Endothelial cell (in vitro differentiated cells): ENCODE measurements around the gene LSM12. TPM values are rescaled to one million over a fixed set of nuclear protein-coding genes. Genes with fewer than 3 reads are reported as not detected.

Experiments used
- DNase-seq: peaks from one replicate; pipeline ENCODE4 v3.0.0; 2021; ENCODE audit warnings: low spot score
- H3K27ac Mint-ChIP-seq: one replicate; pipeline ENCODE4 v1.8.0; 2021; ENCODE audit warnings: mixed read lengths, inconsistent platforms; ENCODE audit not compliant: unreplicated experiment
- H3K27me3 Mint-ChIP-seq: one replicate; pipeline ENCODE4 v1.8.0; 2021; ENCODE audit warnings: mild to moderate bottlenecking, moderate library complexity, mixed read lengths, inconsistent platforms; ENCODE audit not compliant: unreplicated experiment
- H3K36me3 Mint-ChIP-seq: one replicate; pipeline ENCODE4 v1.8.0; 2021; ENCODE audit warnings: mild to moderate bottlenecking, low read depth, mixed read lengths, inconsistent platforms; ENCODE audit not compliant: unreplicated experiment
- H3K4me1 Mint-ChIP-seq: one replicate; pipeline ENCODE4 v1.8.0; 2021; ENCODE audit warnings: mild to moderate bottlenecking, mixed read lengths, inconsistent platforms; ENCODE audit not compliant: unreplicated experiment
- H3K4me3 Mint-ChIP-seq: one replicate; pipeline ENCODE4 v1.8.0; 2021; ENCODE audit warnings: mild to moderate bottlenecking, mixed read lengths, inconsistent platforms; ENCODE audit not compliant: unreplicated experiment
- H3K9me3 Mint-ChIP-seq: one replicate; pipeline ENCODE4 v1.8.0; 2021; ENCODE audit warnings: mixed read lengths, inconsistent platforms; ENCODE audit not compliant: unreplicated experiment
- total RNA-seq: library from RNA; stranded (reverse); fragmentation: NEBNext Ultra II Directional; extraction: Animal tissue kit (Norgen Biotek cat#: 25700); gene quantifications from one replicate; pipeline ENCODE4 v1.2.1, GENCODE V29; 2021; ENCODE audit not compliant: unreplicated experiment
- TF ChIP-seq, protein P1 (sequence below): fragments of 200-600 bp; sonication (generic); IDR thresholded peaks from one replicate; pipeline ENCODE4 v1.5.0; 2021; ENCODE audit warnings: antibody characterized with exemption; ENCODE audit not compliant: unreplicated experiment

The LSM12 gene
- total RNA-seq, 1 donor from 2014 or later = 63.0 TPM

DNA sequence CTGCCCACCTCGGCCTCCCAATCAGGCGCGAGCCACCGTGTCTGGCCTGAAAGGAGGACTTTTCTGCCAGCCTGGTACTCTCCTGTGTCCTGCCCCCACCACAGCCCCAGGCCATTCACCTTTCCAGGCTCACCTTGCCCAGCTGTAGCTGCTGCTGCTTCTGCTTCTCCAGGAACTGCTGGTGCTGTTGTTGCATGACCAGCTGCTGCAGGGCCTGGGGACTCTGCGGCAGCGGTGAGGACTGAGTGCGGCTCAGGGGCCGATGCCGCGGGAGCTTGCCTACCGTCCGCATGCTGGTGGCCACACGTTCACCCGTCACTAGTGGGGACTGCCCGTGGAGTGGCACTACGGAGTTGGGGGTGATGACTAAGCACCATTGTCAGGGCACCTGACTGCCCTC lies 21.8 kb upstream of the LSM12 start:
- no peak for DNase-seq
- Mint-ChIP-seq H3K4me3 (no peak overlapping the region), H3K4me1 (peaks cover 22% of the 10 kb centered on the region), H3K27me3 (peaks cover 17% of the 10 kb centered on the region), H3K9me3 (no peaks in the 10 kb centered on the region), H3K36me3 (peaks cover 13% of the 10 kb centered on the region), H3K27ac (no peak overlapping the region)
- TF ChIP-seq, protein P1, sequence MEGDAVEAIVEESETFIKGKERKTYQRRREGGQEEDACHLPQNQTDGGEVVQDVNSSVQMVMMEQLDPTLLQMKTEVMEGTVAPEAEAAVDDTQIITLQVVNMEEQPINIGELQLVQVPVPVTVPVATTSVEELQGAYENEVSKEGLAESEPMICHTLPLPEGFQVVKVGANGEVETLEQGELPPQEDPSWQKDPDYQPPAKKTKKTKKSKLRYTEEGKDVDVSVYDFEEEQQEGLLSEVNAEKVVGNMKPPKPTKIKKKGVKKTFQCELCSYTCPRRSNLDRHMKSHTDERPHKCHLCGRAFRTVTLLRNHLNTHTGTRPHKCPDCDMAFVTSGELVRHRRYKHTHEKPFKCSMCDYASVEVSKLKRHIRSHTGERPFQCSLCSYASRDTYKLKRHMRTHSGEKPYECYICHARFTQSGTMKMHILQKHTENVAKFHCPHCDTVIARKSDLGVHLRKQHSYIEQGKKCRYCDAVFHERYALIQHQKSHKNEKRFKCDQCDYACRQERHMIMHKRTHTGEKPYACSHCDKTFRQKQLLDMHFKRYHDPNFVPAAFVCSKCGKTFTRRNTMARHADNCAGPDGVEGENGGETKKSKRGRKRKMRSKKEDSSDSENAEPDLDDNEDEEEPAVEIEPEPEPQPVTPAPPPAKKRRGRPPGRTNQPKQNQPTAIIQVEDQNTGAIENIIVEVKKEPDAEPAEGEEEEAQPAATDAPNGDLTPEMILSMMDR = no peak

DNA sequence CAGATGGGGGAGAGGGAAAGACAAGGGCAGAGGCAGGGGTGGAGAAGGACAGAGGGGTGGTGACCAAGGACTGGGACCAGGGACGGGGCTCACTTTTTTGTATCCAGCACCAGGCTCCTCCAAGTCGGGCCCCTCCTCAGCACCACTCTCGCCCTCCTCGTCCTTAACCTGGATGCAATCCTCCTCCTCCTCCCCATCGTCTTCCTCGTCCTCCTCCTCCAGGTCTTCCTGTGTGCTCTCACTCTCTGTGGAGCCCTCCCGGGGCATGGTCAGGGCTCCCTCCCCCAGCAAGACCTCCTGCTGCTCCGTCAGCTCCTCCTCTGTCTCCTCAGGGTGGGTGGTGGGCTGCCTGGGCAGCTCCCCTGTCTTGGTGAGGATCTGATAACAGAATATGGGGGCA lies 20.8 kb upstream of the LSM12 start:
- H3K4me1 Mint-ChIP-seq = peaks cover 22% of the 10 kb centered on the region
- H3K27me3 Mint-ChIP-seq = peaks cover 17% of the 10 kb centered on the region
- H3K4me3 Mint-ChIP-seq = no peak overlapping the region
- DNase-seq = no peak
- TF ChIP-seq, protein P1 = no peak
- H3K36me3 Mint-ChIP-seq = peaks cover 18% of the 10 kb centered on the region
- H3K27ac Mint-ChIP-seq = no peak overlapping the region
- no peaks in the 10 kb centered on the region for H3K9me3 Mint-ChIP-seq

DNA sequence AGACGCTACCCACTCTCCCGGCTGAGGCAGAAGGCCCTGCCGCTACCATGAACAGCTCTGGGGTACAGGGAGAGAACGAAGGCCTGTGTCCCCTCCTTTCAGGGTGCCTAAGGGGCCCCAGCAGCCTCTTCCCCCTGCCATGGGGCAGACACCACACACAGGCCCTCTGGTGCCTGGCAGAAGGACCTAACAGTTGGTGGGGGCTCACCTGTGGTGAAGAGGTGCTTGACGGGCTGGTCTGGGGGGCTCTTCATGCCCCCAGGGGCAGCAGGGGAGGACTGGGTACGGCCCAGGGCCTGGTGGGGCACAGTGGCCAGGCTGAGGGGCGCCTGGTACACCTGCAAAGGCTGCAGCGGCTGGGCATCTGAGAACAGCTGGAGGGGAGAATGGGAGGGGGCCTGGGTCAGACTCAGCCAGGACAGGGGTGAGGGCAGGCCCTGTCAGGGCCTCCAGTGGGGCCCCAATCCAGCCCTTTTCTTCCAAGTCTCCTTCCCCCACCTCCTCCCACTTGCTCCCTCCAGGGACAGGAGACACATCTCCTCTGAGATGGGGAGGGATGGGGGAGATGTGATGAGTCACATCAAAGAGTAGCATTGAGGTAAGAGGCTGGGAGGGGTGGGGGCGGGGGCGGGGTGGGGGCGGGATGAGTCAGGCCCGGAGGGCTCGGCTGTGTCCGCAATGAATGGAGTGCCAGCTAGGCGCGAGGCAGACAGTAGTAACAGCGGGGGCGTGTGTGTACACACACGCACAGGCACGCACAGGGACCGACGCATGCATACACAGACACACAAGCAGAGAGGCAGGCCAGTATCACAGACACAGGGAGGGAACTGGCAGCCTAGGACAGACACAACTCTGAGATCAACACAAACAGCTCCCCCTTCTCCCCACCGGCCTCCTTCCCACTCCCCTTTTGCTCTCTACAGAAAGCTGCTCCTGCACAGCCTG lies 20.2 kb upstream of the LSM12 start:
- Mint-ChIP-seq H3K4me3 (no peak overlapping the region), H3K9me3 (no peaks in the 10 kb centered on the region), H3K27ac (peak overlapping the region; percentile 74), H3K36me3 (peaks cover 20% of the 10 kb centered on the region), H3K27me3 (peaks cover 17% of the 10 kb centered on the region), H3K4me1 (peaks cover 19% of the 10 kb centered on the region)
- TF ChIP-seq, protein P1 = no peak
- DNase-seq = no peak

DNA sequence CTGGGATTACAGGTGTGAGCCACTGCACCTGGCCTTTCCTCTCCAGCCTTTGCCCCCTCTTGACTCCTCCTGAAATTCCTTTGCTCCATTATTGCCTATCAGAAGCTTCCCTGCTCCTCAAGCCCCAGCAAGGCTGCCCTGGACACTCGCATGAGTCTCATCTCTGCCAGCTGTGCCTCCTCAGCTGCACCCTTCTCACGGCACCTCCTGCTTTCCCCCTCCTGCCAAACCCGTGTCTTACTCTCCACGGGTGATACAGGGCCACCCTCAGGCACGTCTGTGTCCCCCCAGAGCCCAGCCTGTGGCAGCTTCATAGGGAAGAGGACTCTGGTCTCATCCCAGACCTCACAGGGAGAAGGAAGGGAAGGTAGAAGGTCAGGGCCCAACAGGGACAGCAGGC lies 19.4 kb upstream of the LSM12 start:
- Mint-ChIP-seq H3K27ac (peak overlapping the region; percentile 74), H3K4me1 (peaks cover 17% of the 10 kb centered on the region), H3K36me3 (peaks cover 18% of the 10 kb centered on the region), H3K9me3 (no peaks in the 10 kb centered on the region), H3K4me3 (no peak overlapping the region), H3K27me3 (peaks cover 17% of the 10 kb centered on the region)
- DNase-seq = no peak
- TF ChIP-seq, protein P1 = no peak

DNA sequence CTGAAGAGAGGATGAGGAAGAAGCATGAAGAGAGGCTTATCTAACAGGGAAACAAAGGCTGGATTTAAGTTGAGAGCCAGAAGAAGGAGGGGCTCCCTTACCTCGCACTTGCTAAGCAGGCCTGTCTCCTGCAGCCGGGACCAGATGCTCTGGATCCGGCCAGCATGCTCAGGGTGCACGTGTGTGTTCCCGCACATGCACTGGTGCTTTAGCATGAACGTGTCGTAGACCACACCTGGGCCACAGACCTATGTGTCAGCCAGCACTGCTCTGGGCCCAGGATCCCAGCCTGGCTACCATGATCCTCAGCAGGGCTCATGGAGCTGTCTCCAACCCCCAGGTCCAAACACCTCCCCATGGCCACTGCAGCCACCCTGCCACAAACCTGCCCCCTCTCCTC lies 18.4 kb upstream of the LSM12 start:
- no peak for DNase-seq
- Mint-ChIP-seq H3K27me3 (peaks cover 21% of the 10 kb centered on the region), H3K9me3 (no peaks in the 10 kb centered on the region), H3K4me1 (peaks cover 17% of the 10 kb centered on the region), H3K27ac (peak overlapping the region; percentile 75), H3K36me3 (peaks cover 20% of the 10 kb centered on the region), H3K4me3 (peak overlapping the region; percentile 21)
- TF ChIP-seq, protein P1 = no peak
